LHCN-M2 (cell line): Measurements from ENCODE around the gene TLE6. TPM values are rescaled to one million over a fixed set of nuclear protein-coding genes. Genes with fewer than 3 reads are reported as not detected.
"Not testable (repeated sequence)": the region's sequence is repeated elsewhere in the genome, so short reads cannot be mapped to it uniquely, and the experiment has no call there.

ENCODE experiments used
- DNase-seq: peaks from one replicate; pipeline ENCODE4 v3.0.0-alpha.2; 2012; ENCODE audit warnings: low read depth
- total RNA-seq: library from RNA; depleted of rRNA; stranded (reverse); fragments of >200 nt; gene quantifications from 2 replicates; pipeline ENCODE4 v1.2.3, GENCODE V29; 2014

TLE6 gene
- total RNA-seq, 1 experiment from 2014 or later = 0.40 TPM

DNA sequence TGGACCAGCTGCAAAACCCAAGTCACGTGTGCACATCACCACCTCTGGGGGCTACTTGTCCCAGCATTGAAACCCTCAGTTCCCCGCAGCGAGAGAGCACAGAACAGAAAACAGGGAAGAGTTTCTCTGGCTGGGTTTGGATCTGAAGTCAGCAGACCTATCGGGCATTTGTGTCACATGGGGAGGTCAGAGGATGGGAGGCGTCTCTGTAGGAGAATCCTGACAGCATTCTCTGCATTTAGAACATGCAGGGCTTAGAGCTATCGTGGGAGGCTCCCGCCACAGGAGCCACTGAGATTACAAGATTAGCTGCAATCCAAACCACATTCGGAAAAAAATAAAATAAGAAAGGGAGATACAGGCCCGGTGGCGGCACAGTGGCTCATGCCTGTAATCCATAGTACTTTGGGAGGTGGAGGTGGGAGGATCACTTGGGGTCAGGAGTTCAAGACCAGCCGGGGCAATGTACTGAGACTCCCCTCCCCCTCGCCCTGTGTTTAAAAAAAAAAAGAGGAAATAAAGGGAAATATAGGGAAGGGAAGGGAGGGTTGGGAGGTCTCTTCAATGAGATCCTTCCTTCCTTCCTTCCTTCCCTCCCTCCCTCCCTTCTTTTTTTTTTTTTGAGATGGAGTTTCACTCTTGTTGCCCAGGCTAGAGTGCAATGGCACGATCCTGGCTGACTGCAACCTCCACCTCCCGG, 2.9 kb upstream of the TLE6 start:
- no peak for DNase-seq

DNA sequence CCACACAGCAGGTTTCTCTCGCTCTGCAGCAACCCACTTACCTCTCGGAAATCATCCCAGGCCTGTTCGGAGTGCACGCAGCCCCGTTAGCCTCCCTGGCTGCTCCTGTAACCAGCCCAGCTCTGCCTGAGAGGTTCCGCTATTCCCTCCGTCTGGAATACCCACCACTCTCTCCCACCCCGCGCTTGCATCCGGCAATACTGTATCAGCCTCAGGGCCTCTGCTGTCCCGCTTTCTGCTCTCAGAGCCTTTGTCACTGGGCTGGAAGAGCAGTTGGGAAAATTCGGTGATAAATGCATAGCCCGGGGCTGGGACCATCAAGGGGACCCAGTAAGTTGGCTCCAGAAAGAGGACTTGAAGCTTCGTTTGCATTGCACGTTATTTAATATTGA, 759 bp upstream of the TLE6 start:
- DNase-seq = no peak

DNA sequence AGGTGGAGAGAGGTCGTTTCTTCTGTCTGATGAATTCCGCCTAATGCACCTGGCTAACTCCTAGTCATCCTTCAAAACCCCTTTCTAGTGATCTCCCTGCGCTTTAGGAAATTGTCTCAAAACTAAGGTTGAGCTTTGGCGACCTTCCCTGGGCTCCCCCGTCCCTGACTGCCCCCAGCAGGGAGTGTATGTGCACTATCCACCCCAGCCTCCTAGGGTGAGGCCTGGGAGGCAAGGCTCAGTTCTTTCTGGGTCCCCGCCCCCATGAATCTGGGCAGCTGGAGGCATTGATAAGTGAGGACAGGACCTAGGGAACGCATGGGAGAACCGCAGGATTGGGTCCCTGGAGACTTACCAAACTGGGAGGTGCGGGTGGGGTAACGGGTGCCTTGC, 378 bp downstream of the TLE6 start:
- no peak for DNase-seq

DNA sequence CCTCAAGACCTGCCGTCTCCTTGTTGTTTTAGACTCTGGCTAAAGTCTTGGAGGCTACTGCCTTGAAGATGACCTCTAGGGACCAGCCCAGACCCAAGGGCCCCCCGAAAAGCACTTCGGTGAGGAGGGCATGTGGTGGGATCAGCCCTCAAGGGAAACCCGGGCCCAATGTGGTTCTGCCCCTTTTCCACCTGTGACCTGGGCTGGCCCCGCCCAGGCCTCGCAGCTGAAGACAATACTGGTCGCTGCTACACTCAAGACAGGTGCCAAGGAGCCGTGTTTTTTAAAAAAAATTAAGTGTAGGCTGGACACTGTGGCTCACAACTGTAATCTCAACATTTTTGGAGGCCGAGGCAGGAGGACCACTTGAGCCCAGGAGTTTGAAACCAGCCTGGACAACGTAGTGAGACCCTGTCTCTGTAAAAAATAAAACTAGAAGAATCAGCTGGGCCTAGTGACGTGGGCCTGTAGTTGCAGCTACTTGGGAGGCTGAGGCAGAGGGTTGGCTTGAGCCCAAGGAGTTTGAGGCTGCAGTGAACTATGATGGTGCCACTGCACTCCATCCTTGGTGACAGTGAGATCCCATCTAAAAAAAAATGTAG, 903 bp downstream of the TLE6 start:
- no peak for DNase-seq

DNA sequence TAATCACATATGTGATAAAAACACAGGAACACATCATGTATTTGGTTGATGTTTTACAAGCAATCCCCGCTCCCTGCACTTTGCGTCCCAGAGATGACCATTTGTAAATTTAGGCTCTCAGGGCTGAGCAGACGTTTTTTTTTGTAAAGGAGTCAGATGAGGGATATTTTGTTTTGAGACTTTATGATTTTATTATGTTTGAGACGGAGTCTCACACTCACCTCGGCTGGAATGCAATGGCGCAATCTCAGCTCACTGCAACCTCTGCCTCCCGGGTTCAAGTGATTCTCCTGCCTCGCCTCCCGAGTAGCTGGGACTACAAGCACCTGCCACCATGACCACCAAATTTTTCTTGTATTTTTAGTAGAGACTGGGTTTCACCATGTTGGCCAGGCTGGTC, 1.4 kb downstream of the TLE6 start:
- no peak for DNase-seq

DNA sequence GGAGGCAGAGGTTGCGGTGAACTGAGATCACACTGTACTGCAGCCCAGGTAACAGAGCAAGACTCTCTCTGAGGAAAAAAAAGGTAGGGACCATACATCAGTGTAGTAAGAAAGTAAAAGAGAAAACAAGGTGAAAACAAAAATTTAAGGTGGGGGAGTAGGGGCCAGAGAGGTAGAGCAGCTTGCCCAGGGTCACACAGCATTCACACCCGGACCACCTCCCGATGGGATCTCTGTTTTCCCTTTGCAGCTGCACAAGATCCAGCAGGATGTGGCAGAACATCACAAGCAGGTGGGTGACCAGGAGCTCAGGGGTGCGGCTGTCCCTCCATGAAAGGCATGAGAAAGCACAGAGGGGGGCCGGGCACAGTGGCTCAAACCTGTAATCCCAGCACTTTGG, 4.5 kb downstream of the TLE6 start:
- no peak for DNase-seq

DNA sequence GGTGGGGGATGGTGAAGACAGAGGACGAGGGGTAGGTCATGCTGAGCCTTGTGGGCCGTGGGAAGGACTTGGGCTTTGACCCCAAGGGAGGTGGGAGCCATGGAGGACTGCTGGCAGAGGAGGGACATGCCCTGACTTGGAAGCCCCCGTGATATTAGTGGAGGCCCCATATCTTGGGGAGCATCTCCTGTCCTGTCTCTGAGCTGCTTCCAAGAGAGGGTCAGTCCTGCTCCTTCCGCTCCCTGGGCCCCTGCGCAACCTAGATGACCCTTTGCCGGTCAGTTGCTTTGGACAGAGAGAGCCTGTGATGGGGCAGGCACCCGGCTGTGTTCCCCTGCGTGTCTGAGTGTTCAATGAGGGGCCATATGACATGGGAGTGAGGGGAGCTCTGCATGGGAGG, 5.2 kb downstream of the TLE6 start:
- no peak for DNase-seq

DNA sequence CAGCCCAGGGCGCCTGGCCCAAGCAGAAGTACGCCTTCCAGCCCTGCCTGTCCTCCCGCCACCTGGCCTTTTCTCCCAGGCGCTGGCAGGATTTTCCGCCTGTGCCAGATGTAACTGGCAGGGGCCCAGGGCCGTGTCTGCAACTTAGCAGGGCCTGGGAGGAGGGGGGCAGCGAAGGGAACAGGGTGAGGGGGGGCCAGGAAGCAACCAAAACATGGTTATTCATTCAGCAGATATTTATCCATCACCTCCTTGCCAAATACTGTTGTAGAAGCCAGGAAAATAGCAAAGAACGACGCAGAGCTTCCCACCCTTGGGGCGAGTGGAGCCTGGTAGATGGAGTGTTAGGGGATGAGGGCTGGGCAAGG, 5.6 kb downstream of the TLE6 start:
- peak; percentile 37 for DNase-seq

DNA sequence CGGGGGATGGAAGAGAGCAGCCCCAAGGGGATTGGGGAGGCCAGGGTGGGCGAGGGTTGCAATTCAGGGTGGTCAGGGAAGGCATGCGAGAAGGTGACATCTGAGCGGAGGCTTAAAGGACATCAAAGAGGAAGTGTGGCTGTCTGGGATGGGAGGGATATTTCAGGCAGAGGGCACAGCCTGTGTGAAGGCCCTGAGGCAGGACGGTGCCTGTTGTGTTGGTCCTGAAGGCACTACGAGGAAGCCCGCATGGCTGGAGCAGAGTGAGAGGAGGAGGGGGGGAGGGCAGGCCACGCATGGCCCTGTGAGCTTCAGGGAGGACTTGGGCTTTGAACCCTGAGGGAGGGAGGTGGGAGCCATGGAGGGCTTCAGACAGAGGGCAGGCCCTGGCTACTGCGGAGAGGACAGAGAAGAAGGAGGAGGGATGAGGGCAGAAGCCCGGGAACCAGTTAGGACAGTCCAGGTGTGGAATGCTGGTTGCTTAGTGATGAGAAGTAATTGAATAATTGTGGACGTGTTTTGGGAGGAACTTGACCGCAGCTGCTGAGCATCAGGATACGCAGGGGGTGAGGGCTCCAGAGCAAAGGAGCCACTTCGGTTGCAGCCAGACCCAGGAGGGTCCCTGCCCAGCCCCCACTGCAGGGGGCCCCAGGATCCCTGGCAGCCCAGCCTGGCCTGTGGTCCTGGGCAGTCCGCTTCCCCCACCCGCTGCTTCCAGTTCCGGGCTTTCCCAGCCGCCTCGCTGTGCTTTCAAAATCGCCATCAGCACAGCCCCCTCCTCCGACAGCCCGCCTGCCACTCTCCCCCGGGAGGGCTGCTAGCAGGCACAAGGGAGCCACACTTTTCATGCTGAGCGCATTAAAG, 6.2 kb downstream of the TLE6 start:
- peak; percentile 20 for DNase-seq

DNA sequence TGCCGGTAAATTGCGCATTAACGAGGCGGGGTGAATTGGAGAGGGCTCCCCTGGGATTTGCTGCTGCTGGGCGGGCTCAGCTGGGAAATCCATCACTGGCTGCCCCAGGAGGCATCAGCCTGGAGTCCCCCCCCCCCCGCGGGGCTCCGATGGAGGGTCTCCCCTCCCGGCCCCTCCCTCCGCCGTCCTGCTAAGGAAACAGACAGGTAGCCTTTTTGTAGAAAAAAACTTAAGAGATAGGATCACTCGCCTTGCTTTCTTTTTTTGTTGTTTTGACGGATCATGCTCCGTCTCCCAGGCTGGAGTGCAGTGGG, 6.8 kb downstream of the TLE6 start:
- DNase-seq = no peak

DNA sequence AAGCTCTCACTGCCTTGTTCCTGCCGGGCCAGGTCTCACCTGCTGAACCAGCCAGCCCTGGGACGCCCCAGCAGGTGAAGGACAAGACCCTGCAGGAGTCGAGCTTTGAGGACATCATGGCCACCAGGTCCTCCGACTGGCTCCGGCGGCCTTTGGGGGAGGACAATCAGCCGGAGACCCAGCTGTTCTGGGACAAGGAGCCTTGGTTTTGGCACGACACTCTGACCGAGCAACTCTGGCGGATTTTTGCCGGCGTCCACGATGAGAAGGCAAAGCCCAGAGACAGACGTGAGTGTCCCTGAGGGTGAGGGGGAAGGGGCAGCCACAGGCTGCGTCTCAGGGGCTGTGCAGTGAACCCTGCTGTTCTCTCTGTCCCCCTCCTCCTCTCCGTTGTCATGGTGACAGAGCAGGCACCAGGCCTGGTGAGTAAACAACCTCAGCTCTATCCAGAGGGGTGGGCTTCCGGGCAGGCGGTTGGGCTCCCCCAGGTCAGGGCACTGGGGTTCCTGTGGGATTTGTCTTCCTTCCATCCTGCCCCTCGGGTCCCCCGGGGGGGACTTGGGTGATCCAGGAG, 9.7 kb downstream of the TLE6 start:
- no peak for DNase-seq

DNA sequence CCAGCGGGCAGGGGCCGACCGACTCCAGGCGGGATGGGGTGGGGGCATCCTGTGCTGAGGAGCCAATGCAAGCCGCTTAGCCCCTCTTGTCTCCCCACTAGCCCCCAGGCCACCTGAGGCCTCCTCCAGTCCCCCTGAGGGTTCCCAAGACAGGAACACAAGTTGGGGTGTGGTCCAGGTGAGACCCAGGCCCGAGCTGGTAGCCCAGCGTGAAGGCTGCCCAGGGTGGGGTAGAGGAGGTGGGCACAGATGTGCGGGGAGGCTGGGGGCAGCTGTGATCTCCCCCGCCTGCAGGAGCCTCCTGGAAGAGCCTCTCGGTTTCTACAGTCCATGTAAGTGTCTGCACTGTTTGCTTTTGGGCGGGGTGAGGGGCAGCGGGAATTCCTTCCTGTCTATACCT, 10.4 kb downstream of the TLE6 start:
- no peak for DNase-seq

DNA sequence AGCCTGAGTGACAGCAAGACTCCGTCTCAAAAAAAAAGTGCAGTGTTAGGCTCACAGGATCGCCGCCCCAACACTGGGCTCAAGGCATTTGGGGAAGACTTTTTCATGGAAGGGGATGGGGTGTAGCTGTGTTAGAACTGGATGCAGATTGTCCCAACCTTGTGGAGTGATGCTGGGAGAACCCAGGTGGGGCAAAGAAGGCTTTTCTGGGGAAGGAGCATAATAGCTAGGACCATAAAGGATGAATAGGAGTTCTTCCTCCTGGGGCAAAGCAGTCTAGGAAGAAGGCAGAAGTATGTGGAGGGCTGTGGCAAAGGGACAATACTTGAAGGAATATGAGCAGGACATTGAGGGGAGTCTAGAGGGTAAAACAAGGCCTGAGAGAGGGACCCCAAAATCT, 11.2 kb downstream of the TLE6 start:
- DNase-seq = no peak

DNA sequence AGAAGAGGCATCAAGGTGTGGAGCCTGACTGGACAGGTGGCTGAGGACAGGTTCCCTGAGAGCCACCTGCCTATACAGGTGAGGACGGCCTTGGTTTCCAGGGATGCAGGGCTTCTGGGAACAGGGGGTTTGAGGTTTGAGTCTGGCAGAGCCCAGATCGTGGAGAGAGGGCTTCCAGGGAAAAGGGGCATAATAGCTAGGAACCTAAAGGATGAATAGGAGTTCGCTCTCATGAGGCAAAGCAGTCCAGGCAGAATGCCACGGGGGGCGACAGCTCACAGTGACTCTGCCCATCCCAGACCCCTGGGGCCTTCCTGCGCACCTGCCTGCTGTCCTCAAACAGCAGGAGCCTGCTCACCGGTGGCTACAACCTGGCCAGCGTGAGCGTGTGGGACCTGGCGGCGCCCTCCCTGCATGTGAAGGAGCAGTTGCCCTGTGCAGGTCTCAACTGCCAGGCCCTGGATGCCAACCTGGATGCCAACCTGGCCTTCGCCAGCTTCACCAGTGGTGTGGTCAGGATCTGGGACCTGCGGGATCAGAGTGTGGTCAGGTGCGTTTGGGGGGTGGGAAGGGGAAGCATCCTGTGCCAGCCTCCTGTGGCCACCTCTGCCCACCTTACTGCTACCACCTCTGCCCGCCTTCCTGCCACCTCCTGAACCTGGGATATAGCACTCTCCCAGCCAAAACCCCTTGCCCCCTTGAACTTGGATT, 12.0 kb downstream of the TLE6 start:
- DNase-seq = no peak

DNA sequence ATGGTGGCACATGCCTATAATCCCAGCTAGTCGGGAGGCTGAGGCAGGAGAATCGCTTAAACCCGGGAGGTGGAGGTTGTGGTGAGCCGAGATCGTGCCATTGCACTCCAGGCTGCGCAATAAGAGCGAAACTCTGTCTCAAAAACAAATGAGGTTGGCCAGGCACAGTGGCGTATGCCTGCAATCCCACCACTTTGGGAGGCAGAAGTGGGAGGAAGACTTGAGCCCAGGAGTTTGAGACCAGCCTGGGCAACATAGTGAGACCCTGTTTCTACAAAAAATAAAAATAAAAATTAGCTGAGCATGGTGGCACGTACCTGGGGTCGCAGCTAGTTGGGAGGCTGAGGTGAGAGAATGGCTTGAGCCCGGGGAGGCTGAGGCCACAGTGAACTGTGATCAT, 15.0 kb downstream of the TLE6 start:
- not testable (repeated sequence) for DNase-seq

DNA sequence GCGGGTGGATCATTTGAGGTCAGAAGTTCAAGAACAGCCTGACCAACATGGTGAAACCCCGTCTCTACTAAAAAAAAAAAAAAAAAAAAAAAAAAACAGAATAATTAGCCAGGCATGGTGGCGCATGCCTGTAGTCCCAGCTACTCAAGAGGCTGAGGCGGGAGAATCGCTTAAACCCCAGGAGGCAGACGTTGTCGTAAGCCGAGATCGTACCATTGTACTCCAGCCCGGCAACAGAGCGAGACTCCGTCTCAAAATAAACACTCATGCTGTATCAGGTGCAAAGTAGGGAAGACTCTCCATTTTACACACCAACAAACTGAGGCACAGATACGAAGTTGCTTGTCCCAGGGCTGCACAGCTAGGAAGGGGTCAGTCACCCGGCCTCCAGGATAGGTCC, 15.6 kb downstream of the TLE6 start:
- no peak for DNase-seq

DNA sequence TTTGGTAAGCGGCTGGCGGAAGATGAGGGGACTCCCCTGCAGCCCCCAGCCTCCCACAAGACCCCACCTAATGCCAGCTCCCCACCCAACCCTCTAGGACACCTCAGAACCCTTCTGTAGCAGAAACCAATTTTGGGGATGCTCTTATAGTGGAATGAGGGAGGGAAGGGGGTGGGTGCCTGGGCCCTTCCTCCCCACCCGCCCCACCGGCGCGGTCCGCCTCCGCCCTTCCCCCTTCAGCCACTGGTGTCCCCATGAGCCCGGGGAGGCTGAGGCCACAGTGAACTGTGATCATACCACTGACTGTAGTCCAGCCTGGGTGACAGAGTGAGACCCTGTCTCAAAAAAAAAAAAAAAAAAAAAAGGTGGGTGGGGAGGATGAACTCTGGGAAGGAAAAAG, 16.2 kb downstream of the TLE6 start:
- DNase-seq = no peak

DNA sequence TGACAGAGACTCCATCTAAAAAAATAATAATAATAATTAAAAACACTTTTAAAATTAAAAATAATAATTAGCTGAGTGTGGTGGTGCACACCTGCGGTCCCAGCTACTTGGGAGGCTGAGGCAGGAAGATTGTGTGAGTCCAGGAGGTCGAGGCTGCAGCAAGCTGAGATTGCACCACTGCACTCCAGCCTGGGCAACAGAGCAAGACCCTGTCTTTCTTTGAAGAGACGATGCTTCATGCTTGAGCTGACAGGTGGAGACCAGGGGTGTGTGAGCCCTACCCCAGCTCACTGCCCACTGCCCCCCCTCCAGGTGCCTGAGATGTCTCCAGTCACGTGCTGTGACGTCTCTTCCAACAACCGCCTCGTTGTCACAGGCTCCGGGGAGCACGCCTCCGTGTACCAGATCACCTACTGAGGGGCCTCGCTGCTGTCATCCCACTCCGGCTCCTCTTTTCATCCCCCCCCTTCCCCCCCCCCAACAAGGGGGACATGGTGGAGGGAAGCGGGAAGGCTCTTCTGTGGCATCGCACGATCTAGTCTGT, 17.3 kb downstream of the TLE6 start:
- no peak for DNase-seq

DNA sequence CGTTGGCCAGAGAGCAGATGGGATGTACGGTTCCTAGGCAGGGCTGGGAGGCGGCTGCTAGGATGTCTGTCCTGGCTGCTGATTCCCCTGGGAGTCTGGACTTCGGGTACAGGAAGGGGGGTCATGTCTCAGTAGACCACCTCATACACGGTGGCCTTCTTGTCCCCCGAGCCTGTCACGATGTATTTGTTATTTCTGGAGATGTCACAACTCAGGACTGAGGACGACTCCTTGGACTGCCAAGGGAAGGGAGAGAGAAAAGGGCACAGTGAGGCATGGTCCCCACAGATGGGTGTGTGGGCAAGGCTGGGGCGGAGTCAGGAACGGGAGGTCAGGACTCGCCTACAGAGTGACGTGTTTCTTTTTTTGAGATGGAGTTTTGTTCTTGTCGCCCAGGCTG, 20.4 kb downstream of the TLE6 start:
- DNase-seq = no peak

DNA sequence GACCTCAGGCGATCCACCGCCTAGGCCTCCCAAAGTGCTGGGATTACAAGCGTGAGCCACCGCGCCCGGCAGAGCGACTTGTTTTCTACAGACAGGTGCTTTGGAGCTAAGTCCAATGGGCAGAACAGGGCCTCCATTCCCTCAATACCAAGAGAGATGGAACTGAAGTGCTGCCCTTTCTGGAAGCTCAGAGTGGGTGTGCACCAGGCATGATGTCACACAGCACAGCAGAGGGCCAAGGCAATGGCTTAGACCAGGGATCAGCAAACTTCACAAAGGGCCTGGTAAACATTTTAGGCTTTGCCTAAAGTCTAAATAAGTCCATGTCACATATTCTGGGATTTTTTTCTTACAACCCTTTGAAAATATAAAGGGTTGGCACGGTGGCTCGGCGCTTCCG, 21.3 kb downstream of the TLE6 start:
- no peak for DNase-seq

DNA sequence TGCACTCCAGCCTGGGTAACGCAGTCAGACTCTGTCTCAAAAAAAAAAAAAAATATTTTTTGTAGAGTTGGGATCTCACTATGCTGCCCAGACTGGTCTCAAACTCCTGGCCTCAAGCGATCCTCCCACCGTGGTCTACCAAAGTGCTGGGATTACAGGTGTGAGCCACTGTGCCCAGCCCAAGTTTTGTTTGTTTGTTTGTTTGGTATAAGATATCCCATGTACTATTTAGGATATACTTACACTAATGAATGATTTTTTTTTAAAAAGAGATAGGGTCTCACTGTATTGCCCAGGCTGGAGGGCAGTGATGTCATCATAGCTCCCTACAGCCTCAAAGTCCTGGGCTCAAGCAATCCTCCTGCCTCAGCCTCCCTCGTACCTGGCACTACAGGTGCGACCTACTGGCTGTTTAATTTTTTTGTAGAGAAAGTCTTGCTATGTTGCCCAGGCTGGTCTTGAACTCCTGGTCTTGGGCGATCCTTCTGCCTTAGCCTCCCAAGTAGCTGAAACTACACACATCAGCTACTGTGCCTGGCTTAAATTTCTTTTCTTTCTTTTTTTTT, 24.0 kb downstream of the TLE6 start:
- no peak for DNase-seq

DNA sequence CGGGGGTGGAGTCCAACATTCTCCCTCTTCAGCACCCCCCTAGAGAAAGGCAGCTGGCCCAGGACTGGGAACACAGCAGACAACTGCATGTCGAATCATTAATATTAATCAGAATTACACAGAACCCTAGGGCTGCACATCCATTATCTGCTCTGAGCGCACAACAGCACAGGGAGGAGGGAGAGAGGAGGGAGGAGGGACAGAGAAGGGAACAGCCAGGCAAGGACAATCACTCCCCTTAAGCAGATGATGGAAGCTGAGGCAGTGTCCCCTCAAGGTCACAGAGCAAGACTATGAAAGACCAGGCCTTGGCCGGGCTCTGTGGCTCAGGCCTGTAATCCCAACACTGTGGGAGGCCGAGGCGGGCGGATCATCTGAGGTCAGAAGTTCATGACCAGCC, 25.7 kb downstream of the TLE6 start:
- DNase-seq = no peak
